Measurements from ENCODE around the gene CZIB. TPM values are rescaled to one million over a fixed set of nuclear protein-coding genes. Genes with fewer than 3 reads are reported as not detected.

CZIB gene
- total and polyA plus RNA-seq, 9 donors = 48.4 to 108 (median 69.7) TPM

DNA sequence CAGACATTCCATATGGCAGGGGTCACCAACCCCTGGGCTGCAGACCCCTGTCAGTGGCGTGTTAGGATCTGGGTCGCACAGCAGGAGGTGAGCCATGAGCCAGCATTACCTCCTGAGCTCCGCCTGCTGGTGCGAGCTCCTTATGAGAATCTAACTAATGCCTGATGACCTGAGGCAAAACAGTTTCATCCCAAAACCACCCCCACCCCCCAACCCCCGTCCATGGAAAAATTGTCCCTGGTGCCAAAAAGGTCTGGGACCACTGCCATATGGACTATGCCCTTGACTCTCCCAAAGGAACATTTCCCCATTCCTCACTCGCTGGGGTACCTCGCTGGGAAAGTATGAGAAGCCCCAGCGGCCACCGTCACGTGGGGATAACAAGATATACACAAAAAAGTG is 30.2 kb downstream of the CZIB start:
- H3K9me3 ChIP-seq = no peaks in the 10 kb centered on the region
- no peak overlapping the region for H3K4me3 ChIP-seq
- no peaks in the 10 kb centered on the region for H3K36me3 ChIP-seq
- H3K27me3 ChIP-seq = no peaks in the 10 kb centered on the region
- no peak for DNase-seq
- no peak overlapping the region for H3K27ac ChIP-seq
- H3K4me1 ChIP-seq (ENCODE audit: insufficient read depth) = peaks cover 2% of the 10 kb centered on the region
- WGBS, 3 donors = 69 to 75% (median 69%) methylated on average over 10 of the region's 10 CpGs
- intact Hi-C loops (cut with DNase I) = no loop called here
- TF ChIP-seq CTCF (IDR thresholded peaks at IDR 0.05) (no peak), EP300 (IDR thresholded peaks at IDR 0.05) (no peak), POLR2A (IDR thresholded peaks at IDR 0.05) (no peak)

GRCh38 chr1:53189061-53189460 is 31.4 kb downstream of the CZIB start:
- Histone ChIP-seq H3K36me3 (no peaks in the 10 kb centered on the region), H3K4me1 (ENCODE audit: insufficient read depth) (peaks cover 3% of the 10 kb centered on the region), H3K9me3 (no peaks in the 10 kb centered on the region), H3K27ac (no peak overlapping the region), H3K27me3 (no peaks in the 10 kb centered on the region), H3K4me3 (no peak overlapping the region)
- DNase-seq = no peak
- intact Hi-C loops (cut with DNase I) = loop anchor here in 3 of 4 donors (10.0 kb wide), 4 partner anchors 124 to 494 kb away; partner anchors contain the start of genes COA7 (in 1 of the 3) and PODN (in 1 of the 3)
- TF ChIP-seq CTCF (IDR thresholded peaks at IDR 0.05) (no peak), POLR2A (IDR thresholded peaks at IDR 0.05) (no peak), EP300 (IDR thresholded peaks at IDR 0.05) (no peak)
- WGBS, 3 donors = 53 to 60% (median 54%) methylated on average over 5 of the region's 5 CpGs

DNA sequence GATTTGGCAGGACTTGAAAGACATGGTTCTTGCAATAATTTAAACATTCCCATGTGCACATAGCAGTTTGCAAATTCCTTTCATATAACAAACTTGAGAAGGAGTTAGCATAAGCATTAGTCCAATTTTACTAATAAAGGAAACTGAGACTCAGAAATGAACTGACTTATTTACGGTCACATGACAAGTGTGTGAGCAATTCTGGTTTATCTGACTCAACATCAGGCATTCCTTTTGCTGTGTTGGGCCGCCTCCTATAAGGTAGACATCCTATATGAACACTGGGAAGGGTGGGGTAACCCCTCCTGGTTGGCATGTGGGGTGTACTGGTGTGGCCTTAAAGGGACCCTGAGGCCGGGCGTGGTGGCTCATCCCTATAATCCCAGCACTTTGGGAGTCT is 32.3 kb downstream of the CZIB start:
- Histone ChIP-seq H3K36me3 (no peaks in the 10 kb centered on the region), H3K27me3 (no peaks in the 10 kb centered on the region), H3K4me3 (no peak overlapping the region), H3K9me3 (no peaks in the 10 kb centered on the region), H3K4me1 (ENCODE audit: insufficient read depth) (peaks cover 9% of the 10 kb centered on the region), H3K27ac (no peak overlapping the region)
- TF ChIP-seq POLR2A (IDR thresholded peaks at IDR 0.05) = no peak
- no peak for TF ChIP-seq CTCF (IDR thresholded peaks at IDR 0.05)
- no peak for TF ChIP-seq EP300 (IDR thresholded peaks at IDR 0.05)
- no peak for DNase-seq
- WGBS, 3 donors = 82 to 90% (median 87%) methylated on average over 4 of the region's 4 CpGs
- intact Hi-C loops (cut with DNase I) = loop anchor here in 3 of 4 donors (10.0 kb wide), 4 partner anchors 123 to 493 kb away; partner anchors contain the start of genes COA7 (in 1 of the 3) and PODN (in 1 of the 3)

- no peak for TF ChIP-seq EP300 (IDR thresholded peaks at IDR 0.05)
- TF ChIP-seq CTCF (IDR thresholded peaks at IDR 0.05) = no peak
- TF ChIP-seq POLR2A (IDR thresholded peaks at IDR 0.05) = no peak
- H3K4me3 ChIP-seq = no peak overlapping the region
- 88 to 93% (median 90%) methylated on average over 1 of the region's 1 CpG for WGBS, 3 donors
These were observed 33.0 kb downstream of the CZIB start for GRCh38 chr1:53187401-53187800.

More at GRCh38 chr1:53187401-53187800, 33.0 kb downstream of the CZIB start:
- H3K36me3 ChIP-seq = no peaks in the 10 kb centered on the region
- no peaks in the 10 kb centered on the region for H3K9me3 ChIP-seq
- H3K27me3 ChIP-seq = no peaks in the 10 kb centered on the region
- DNase-seq = no peak
- intact Hi-C loops (cut with DNase I) = loop anchor here in 3 of 4 donors (10.0 kb wide), 4 partner anchors 123 to 493 kb away; partner anchors contain the start of genes COA7 (in 1 of the 3) and PODN (in 1 of the 3)
- peaks cover 13% of the 10 kb centered on the region for H3K4me1 ChIP-seq (ENCODE audit: insufficient read depth)
- H3K27ac ChIP-seq = no peak overlapping the region
